ENCODE measurements around the gene MESP1. TPM values are rescaled to one million over a fixed set of nuclear protein-coding genes. Genes with fewer than 3 reads are reported as not detected.

Gene MESP1
- total RNA-seq, 2 experiments from 2014 or later, result 0.22 TPM; not detected in 1

DNA sequence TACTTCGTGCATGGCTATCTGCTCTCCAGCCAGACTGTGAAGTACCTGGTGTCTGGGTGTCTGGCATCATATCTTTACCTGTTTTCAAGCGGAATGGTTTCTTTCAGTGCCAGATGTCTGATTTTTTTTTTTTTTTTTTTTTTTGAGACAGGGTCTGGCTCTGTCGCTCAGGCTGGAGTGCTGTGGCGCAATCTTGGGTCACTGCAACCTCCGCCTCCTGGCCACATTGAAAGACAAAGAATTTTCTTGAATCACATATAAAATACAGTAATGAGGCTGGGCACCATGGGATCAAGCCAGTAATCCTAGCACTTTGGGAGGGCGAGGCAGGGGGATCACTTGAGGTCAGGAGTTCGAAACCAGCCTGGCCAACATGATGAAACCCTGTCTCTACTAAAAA is 2.8 kb upstream of the MESP1 start:
- POLR2A ChIA-PET, result no interaction called here
- Histone ChIP-seq H3K9me3 (ENCODE audit: control insufficient read depth in 1 of 2, insufficient read depth in 1 of 2, low read length in 2 of 2) (no peaks in the 10 kb centered on the region), H3K27ac (ENCODE audit: low read depth in 1 of 2, low read length in 2 of 2) (no peak overlapping the region), H3K4me3 (ENCODE audit: low read length) (no peak overlapping the region), H3K4me1 (ENCODE audit: insufficient read depth, low read length) (peaks cover 18% of the 10 kb centered on the region), H3K27me3 (ENCODE audit: control insufficient read depth in 1 of 2, insufficient read depth in 2 of 2, low read length in 2 of 2) (peaks cover 2 to 8% of the 10 kb centered on the region in 2 experiments), H3K36me3 (ENCODE audit: insufficient read depth, low read length) (no peaks in the 10 kb centered on the region)
- peak overlapping the region; percentile 15 for H3K4me3 Mint-ChIP-seq
- CTCF ChIA-PET, result interaction anchor here (2.5 kb wide), 1 partner anchor 14 kb away, joined by 8 read pairs; no protein-coding TSS in a partner anchor
- peaks cover 18% of the 10 kb centered on the region for H3K27me3 Mint-ChIP-seq
- H3K9me3 Mint-ChIP-seq, result no peaks in the 10 kb centered on the region
- DNase-seq, result no peak
- intact Hi-C loops (cut with DNase I, micrococcal nuclease), result loop anchor here in 1 of 2 experiments (5.0 kb wide), 1 partner anchor 138 kb away; the partner anchor contains the start of gene AP3S2
- TF ChIP-seq, protein P1, sequence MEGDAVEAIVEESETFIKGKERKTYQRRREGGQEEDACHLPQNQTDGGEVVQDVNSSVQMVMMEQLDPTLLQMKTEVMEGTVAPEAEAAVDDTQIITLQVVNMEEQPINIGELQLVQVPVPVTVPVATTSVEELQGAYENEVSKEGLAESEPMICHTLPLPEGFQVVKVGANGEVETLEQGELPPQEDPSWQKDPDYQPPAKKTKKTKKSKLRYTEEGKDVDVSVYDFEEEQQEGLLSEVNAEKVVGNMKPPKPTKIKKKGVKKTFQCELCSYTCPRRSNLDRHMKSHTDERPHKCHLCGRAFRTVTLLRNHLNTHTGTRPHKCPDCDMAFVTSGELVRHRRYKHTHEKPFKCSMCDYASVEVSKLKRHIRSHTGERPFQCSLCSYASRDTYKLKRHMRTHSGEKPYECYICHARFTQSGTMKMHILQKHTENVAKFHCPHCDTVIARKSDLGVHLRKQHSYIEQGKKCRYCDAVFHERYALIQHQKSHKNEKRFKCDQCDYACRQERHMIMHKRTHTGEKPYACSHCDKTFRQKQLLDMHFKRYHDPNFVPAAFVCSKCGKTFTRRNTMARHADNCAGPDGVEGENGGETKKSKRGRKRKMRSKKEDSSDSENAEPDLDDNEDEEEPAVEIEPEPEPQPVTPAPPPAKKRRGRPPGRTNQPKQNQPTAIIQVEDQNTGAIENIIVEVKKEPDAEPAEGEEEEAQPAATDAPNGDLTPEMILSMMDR (IDR thresholded peaks at IDR 0.05), result no peak
- no peak for ATAC-seq (ENCODE audit: poor library complexity)
- no peaks in the 10 kb centered on the region for H3K36me3 Mint-ChIP-seq (ENCODE audit: low read depth)
- H3K27ac Mint-ChIP-seq, result no peak overlapping the region
- H3K4me1 Mint-ChIP-seq (ENCODE audit: low read depth), result no peaks in the 10 kb centered on the region

DNA sequence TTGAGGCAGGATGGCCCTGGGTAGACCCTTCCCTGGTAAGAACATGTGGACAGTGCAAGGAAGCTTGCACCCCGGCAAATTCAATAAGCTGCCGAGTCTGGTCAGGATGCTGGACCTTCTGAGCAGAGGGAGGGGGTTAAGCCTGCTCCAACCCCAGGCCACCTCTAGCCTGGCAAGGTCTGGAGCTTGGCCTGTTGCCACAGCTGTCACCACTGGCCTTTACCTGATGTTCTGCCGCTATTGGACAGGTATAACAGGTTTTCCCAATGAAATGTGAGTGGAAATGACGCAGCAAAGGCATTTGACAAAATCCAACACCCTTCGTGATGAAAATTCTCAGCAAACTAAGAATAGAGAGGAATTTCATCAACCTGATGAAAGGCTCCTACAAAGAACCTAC is 699 bp upstream of the MESP1 start:
- H3K9me3 Mint-ChIP-seq, result no peaks in the 10 kb centered on the region
- no peaks in the 10 kb centered on the region for H3K36me3 Mint-ChIP-seq (ENCODE audit: low read depth)
- ATAC-seq (ENCODE audit: poor library complexity) (no peak), DNase-seq (no peak)
- H3K4me1 ChIP-seq (ENCODE audit: insufficient read depth, low read length), result peaks cover 18% of the 10 kb centered on the region
- no peaks in the 10 kb centered on the region for H3K4me1 Mint-ChIP-seq (ENCODE audit: low read depth)
- H3K4me3 ChIP-seq (ENCODE audit: low read length), result no peak overlapping the region
- no peak overlapping the region for H3K27ac Mint-ChIP-seq
- H3K27me3 Mint-ChIP-seq, result peaks cover 18% of the 10 kb centered on the region
- H3K9me3 ChIP-seq (ENCODE audit: control insufficient read depth in 1 of 2, insufficient read depth in 1 of 2, low read length in 2 of 2), result no peaks in the 10 kb centered on the region
- no peaks in the 10 kb centered on the region for H3K36me3 ChIP-seq (ENCODE audit: insufficient read depth, low read length)
- H3K27me3 ChIP-seq (ENCODE audit: control insufficient read depth in 1 of 2, insufficient read depth in 2 of 2, low read length in 2 of 2), result peaks cover 2 to 8% of the 10 kb centered on the region in 2 experiments
- TF ChIP-seq, protein P1 (IDR thresholded peaks at IDR 0.05), result no peak
- intact Hi-C loops (cut with DNase I, micrococcal nuclease), result loop anchor here in 1 of 2 experiments (5.0 kb wide), 1 partner anchor 141 kb away; the partner anchor contains the start of gene AP3S2
- peak overlapping the region; percentile 62 for H3K4me3 Mint-ChIP-seq
- POLR2A ChIA-PET, result no interaction called here
- no peak overlapping the region for H3K27ac ChIP-seq (ENCODE audit: low read depth in 1 of 2, low read length in 2 of 2)
- CTCF ChIA-PET, result interaction anchor here (1.0 to 2.5 kb wide), 2 partner anchors 12 to 320 kb away, joined by 3 to 8 read pairs; no protein-coding TSS in a partner anchor

DNA sequence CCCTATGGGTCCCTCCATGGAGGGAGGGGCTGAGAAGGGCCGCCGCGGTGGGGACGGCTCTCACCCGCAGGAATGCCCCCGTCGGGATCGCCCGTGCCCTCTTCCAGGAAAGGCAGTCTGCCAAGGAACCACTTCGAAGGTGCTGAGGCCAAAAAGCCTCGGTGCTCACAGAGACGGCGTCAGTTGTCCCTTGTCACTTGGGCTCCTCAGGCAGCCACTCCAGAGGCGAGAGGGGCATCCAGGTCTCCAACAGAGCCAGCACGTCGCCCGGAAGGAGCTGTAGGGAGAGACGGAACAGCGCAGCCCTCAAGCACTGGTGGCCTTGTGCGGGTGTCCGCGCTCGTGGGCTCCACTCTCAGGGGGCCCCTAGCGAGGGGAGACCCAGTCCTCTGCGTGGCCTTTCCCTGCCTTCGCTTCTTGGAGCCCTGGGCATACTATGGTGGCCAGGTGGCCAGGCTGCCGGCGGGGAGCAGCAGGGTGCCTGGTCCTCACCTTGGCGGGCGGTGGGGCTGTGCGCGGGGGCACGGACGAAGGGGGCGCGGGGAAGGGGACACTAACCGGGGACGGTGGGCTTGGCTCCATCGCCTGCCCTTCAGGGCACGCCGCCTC is 994 bp downstream of the MESP1 start:
- no peaks in the 10 kb centered on the region for H3K36me3 Mint-ChIP-seq (ENCODE audit: low read depth)
- Histone ChIP-seq H3K36me3 (ENCODE audit: insufficient read depth, low read length) (no peaks in the 10 kb centered on the region), H3K4me3 (ENCODE audit: low read length) (peak overlapping the region; percentile 47), H3K27me3 (ENCODE audit: control insufficient read depth in 1 of 2, insufficient read depth in 2 of 2, low read length in 2 of 2) (peaks cover 2 to 8% of the 10 kb centered on the region in 2 experiments), H3K27ac (ENCODE audit: low read depth in 1 of 2, low read length in 2 of 2) (no peak overlapping the region), H3K9me3 (ENCODE audit: control insufficient read depth in 1 of 2, insufficient read depth in 1 of 2, low read length in 2 of 2) (no peaks in the 10 kb centered on the region), H3K4me1 (ENCODE audit: insufficient read depth, low read length) (peaks cover 18% of the 10 kb centered on the region)
- ChIA-PET CTCF (interaction anchor here (0.7 to 2.0 kb wide), 3 partner anchors 10 to 13 kb away, joined by 3 to 11 read pairs (median 6); no protein-coding TSS in a partner anchor), POLR2A (interaction anchor here (0.8 kb wide), 1 partner anchor 10 kb away, joined by 3 read pairs; no protein-coding TSS in a partner anchor)
- no peaks in the 10 kb centered on the region for H3K9me3 Mint-ChIP-seq
- DNase-seq, result peak in 4 of 14 experiments; percentile 6 to 36 (median 16)
- TF ChIP-seq, protein P1 (IDR thresholded peaks at IDR 0.05), result no peak
- peaks cover 18% of the 10 kb centered on the region for H3K27me3 Mint-ChIP-seq
- intact Hi-C loops (cut with DNase I, micrococcal nuclease), result loop anchor here in 1 of 2 experiments (5.0 to 10.0 kb wide), 2 partner anchors 142 to 535 kb away; partner anchors contain the start of gene AP3S2
- H3K4me3 Mint-ChIP-seq, result peak overlapping the region; percentile 80
- H3K4me1 Mint-ChIP-seq (ENCODE audit: low read depth), result no peaks in the 10 kb centered on the region
- no peak overlapping the region for H3K27ac Mint-ChIP-seq
- peak; percentile 9 for ATAC-seq (ENCODE audit: poor library complexity)

All from CD4-positive, alpha-beta T cell (primary cell).